COLO668 (cell line): ENCODE data around the gene ATG7.
"Not testable (repeated sequence)": the region's sequence is repeated elsewhere in the genome, so short reads cannot be mapped to it uniquely, and the experiment has no call there.

Source experiments
- DNase-seq: peaks from one replicate; lab custom pipeline; 2025; ENCODE audit not compliant: unreplicated experiment; lab: John Stamatoyannopoulos, UW

ATG7 gene

GRCh38 chr3:11348877-11349276, 76.7 kb downstream of the ATG7 start:
- DNase-seq = not testable (repeated sequence)

GRCh38 chr3:11349446-11349845, 77.2 kb downstream of the ATG7 start:
- no peak for DNase-seq

DNA sequence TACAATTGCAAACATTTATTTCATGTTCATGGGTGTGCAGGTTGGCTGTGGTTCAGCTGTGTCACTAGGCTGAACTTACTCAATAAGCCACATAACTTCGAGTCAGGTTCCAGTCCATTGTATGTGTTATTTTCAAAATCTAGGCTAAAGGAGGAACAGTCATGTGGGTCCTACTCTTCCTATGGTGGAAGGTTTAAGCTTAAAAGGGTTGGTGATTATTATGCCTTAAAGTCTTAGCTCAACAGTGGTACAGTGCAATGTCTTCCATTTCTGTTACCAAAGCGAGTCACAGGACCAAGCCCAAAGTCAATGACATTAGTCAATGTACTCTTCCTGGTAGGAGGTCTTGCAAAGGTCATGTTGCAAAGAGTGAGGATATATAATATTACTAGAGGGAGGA, 78.2 kb downstream of the ATG7 start:
- DNase-seq = no peak

GRCh38 chr3:11351451-11351850, 79.3 kb downstream of the ATG7 start:
- no peak for DNase-seq

GRCh38 chr3:11356269-11356668, 84.1 kb downstream of the ATG7 start:
- no peak for DNase-seq

GRCh38 chr3:11362600-11362999, 90.4 kb downstream of the ATG7 start:
- no peak for DNase-seq

GRCh38 chr3:11363715-11364114, 91.5 kb downstream of the ATG7 start:
- no peak for DNase-seq

DNA sequence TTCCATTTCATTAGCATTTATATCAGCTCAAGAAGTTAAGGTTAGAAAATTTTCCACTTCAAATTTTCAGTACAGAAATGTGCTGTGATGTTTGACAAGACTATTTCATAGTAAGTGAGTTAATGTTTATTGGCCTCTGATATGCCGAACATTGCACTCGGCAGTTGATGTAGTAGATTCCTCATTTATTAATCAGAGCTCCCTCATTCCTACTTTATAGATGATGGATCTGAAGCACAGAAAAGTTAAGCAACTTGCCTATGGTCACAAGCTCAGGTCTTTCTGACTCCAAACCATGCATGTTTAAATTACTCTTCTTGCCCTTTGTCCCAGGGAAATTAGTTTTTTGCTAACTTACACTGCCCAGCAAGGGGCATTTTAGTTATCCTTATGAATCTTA, 92.0 kb downstream of the ATG7 start:
- no peak for DNase-seq

DNA sequence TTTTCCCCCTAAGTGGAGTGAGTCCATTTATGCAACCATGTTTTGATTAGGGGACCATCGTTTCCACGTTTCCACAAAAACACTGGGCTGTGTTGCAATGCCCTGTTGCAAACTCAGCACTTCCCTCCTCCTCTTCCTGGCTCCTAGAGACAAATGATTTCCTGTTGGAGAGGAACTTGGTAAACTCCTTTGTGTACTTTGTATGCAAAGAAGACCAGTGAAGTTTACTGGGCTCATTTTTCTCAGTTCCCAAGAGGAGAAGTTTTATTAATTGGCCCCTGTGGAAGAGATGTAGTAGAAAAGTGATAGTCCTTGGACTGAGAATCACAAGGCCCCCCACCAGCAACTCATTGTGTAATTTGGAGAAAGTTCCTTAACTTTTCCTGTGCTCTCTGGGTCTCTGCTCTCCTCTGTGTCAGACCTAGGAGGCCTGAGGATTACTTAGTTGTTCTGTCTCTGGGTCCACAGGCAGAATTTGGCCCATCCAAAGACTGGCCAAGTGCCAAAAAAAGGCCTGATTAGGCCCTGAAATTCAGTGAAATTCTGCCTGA, 95.0 kb downstream of the ATG7 start:
- DNase-seq = no peak

GRCh38 chr3:11370191-11370590, 98.0 kb downstream of the ATG7 start:
- DNase-seq = no peak

GRCh38 chr3:11370966-11371365, 98.8 kb downstream of the ATG7 start:
- no peak for DNase-seq

DNA sequence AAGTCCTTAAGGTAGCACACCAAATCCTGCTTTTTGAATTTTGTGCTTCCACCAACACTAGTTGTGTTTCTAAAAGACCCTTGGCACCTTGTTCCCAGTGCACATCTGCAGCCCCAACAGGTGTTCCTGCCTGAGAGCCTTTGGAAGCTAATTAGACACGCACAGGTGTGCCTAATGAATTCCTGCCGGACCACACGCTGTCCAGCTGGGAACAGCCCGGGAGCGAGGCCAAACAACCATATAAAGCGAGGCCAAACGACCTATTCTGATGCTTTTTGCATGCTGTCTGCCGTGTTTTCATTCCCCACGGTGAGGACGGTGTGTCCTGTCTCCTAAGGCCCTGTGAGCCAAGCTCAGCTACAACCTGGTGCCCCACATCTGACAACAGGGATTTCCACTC, 99.5 kb downstream of the ATG7 start:
- no peak for DNase-seq

DNA sequence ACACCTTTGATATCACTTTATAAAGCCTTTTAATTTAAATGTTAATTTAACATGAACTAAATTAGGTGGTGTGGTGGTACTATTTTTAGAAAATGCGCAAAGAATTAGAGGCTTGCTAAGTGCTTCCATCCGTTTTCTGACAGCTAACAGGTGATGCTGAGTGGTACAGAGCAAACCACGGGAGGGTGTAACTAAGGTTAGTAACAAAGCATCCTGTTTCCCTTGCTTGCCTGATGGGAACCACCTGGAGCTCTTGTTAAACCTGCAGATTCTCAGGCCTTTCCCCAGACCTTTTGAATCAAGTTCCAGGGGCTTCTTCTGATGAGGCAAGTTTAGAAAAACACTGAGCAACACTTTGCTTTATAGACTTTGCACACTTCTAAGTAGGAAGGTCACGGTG, 101.0 kb downstream of the ATG7 start:
- DNase-seq = no peak

GRCh38 chr3:11373654-11374053, 101.5 kb downstream of the ATG7 start:
- no peak for DNase-seq

DNA sequence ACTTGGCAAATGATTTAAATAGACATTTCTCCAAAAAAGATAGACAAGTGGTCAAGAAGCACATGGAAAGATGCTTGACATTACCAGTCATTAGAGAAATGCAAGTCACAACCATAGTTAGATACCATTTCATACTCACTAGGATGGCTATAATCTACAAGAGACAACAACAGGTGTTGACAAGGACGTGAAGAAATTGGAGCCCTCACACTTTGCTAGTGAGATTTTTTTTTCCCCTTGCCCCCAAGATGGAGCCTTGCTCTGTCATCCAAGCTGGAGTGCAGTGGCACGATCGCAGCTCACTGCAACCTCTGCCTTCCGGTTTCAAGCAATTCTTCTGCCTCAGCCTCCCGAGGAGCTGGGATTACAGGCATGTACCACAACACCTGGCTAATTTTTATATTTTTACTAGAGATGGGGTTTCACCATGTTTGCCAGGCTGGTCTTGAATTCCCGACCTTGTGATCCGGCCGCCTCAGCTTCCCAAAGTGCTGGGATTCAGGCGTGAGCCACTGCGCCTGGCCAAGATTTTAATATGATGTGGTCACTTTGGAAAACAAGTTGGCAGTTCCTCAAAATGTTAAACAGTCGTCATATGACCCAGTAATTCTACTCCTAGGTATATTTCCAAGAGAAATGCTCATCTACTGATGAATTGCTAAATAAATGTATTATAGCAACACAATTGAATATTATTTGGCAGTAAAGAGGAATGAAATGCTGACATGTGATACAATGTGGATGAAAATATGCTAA, 103.3 kb downstream of the ATG7 start:
- DNase-seq = no peak

- no peak for DNase-seq
Measured at GRCh38 chr3:11377719-11378118, 105.5 kb downstream of the ATG7 start.

- no peak for DNase-seq
Measured at GRCh38 chr3:11379238-11379823, 107.1 kb downstream of the ATG7 start.

- no peak for DNase-seq
Measured at GRCh38 chr3:11379824-11380701, 107.9 kb downstream of the ATG7 start.

GRCh38 chr3:11381141-11381540, 108.9 kb downstream of the ATG7 start:
- no peak for DNase-seq

DNA sequence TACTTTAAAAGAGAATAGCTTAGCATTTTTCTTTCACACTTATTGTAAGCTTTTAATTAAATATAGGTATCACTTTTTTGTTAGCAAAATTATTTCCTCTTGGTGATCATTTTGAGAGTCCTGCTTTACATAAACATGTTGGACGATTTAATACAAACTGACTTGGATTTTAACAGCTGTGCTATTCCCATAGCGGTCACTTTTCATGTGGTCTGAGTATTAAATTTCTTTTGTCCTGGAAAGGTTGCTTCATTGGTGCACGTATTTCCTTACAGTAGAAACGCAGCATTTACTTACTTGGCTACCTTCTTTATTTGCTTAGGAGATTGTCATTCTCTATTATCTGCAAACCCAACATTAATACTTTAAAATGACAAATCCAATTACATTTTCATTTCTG, 109.4 kb downstream of the ATG7 start:
- no peak for DNase-seq

DNA sequence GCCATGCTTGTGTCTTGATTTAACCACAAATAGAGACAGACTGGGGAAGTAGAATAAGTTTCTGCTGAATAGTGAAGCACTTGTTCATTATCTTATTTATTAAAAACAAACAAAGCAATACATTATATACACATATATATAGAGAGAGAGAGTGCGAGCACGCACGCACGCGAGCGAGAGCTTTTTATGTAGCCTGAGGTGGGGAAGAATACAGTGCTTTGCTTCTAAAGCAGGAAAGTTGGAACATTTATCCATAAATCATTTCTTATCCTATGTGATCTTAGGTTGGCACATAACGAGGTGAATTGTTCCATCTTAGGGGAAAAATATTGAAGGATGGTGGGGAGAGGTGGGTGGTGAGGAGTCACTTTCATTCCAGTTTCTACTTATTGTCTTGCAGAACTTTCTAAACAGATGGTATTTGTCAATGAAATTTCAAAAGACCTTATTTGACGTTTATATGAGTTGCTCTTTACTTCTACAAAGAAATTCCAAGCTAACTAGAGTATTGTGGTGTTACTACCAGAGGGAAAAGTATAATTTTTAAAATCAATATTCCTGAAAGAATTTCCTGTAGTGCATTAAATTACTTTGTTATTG, 110.0 kb downstream of the ATG7 start:
- no peak for DNase-seq
